AG04449 (cell line): ENCODE results near the gene BMP5.
"Not testable (repeated sequence)": the region's sequence is repeated elsewhere in the genome, so short reads cannot be mapped to it uniquely, and the experiment has no call there.

Experiments used
- CTCF ChIA-PET: fragments of 350-600 bp; formaldehyde crosslinking; extraction: SDS; loops from one replicate; lab custom pipeline; 2021; ENCODE audit warnings: antibody characterized with exemption; lab: Yijun Ruan, JAX
- POLR2A ChIA-PET: fragments of 400-600, 350-600 bp; formaldehyde crosslinking; extraction: SDS; loops from one replicate; lab custom pipeline; 2020; ENCODE audit warnings: antibody characterized with exemption, inconsistent platforms; lab: Yijun Ruan, JAX
- DNase-seq: peaks from one replicate; pipeline ENCODE4 v3.0.0-alpha.2; 2010; ENCODE audit warnings: low read depth, low spot score
- H3K4me3 ChIP-seq: 2 replicates; pipeline ENCODE4 v1.5.1; 2011; ENCODE audit warnings: low read depth, mild to moderate bottlenecking, control low read depth, low read length
- CTCF ChIP-seq: IDR thresholded peaks from one replicate; pipeline ENCODE4 v1.5.1; 2011; ENCODE audit warnings: mild to moderate bottlenecking, moderate library complexity, low read length, control low read depth, inconsistent platforms; ENCODE audit not compliant: insufficient read depth; ENCODE audit errors: missing control alignments

BMP5 gene

DNA sequence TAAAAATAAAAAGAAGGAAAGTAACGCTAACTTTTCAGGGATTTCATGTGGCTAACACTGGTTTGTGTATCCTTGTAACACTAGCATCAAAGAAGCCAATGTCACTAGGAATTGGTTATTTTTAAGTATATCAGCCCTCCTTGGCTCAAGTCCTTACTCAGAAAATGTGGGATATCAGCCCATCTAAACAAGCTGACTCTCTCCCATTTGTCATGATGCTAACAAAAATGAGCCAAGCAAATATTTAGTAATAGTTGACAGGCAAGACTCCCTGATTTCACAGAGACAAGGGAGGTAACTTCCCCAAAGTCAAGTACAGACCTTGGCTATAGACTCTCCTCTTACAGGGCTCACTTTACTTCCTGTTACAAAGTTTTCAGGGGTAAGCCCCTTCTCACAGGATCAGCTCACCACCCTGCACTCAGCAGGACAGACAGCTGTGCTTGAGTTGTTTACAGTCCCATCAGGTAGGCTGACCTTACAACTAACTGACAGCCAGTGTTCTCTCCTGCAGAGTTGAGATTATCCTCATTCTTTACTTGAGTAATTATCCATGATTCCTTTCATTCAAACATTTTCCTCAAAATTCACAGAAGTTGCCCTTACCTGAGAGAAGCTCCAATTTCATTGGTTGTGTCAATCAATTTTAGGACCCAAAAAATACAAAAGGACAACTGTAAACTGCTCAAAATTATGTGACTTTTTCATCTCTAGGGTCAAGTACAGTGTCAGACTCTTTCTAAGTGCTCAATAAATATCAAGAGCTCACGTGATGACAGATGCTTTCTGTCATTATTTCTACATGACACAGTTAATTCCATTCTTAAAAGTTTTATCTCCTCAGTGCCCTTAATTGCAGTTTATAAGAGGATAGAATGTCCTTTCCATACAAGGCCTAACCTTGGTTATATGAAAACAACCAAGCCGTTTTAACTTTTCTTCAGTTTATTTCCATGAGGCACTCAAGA, 38.1 kb upstream of the BMP5 start:
- CTCF ChIA-PET = interaction anchor here (1.6 kb wide), 1 partner anchor 27 kb away, joined by 4 read pairs; no protein-coding TSS in a partner anchor
- POLR2A ChIA-PET = no interaction called here
- no peak overlapping the region for H3K4me3 ChIP-seq
- TF ChIP-seq CTCF = no peak
- DNase-seq = no peak

DNA sequence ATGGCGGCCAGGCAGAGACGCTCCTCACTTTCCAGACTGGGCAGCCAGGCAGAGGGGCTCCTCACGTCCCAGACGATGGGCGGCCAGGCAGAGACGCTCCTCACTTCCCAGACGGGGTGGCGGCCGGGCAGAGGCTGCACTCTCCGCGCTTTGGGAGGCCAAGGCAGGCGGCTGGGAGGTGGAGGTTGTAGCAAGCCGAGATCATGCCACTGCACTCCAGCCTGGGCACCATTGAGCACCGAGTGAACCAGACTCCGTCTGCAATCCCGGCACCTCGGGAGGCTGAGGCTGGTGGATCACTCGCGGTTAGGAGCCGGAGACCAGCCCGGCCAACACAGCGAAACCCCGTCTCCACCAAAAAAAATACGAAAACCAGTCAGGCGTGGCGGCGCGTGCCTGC, 35.1 kb upstream of the BMP5 start:
- DNase-seq, POLR2A ChIA-PET, H3K4me3 ChIP-seq, CTCF ChIA-PET: not testable (repeated sequence)

DNA sequence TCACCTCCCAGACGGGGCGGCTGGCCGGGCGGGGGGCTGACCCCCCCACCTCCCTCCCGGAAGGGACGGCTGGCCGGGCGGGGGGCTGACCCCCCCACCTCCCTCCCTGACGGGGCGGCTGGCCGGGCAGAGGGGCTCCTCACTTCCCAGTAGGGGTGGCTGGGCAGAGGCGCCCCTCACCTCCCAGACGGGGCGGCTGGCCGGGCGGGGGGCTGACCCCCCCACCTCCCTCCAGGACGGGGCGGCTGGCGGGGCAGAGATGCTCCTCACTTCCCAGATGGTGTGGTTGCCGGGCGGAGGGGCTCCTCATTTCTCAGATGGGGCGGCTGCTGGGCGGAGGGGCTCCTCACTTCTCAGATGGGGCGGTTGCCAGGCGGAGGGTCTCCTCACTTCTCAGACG, 34.5 kb upstream of the BMP5 start:
- POLR2A ChIA-PET, H3K4me3 ChIP-seq, DNase-seq, CTCF ChIA-PET: not testable (repeated sequence)

DNA sequence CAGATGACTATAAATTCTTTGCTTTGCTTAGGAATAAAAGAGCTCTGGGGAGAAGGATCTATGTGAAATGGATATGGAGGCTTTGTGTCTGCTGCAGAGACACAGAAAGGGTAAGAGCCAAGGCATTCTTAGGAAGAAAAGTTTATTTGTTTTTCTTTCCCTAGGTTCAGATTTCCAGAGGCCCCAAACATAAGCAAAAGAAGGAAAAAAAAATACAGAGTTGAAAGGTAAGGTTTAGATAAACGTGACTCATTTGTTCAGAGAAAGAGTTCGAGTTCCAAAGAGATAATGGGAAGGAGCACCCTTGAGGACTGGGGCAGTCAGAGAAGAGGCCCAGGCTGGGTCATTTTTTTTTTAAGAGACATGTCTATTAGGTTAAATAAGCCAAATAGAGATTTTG, 27.4 kb upstream of the BMP5 start:
- DNase-seq = no peak
- POLR2A ChIA-PET = no interaction called here
- H3K4me3 ChIP-seq = no peak overlapping the region
- CTCF ChIA-PET = no interaction called here
- no peak for TF ChIP-seq CTCF

DNA sequence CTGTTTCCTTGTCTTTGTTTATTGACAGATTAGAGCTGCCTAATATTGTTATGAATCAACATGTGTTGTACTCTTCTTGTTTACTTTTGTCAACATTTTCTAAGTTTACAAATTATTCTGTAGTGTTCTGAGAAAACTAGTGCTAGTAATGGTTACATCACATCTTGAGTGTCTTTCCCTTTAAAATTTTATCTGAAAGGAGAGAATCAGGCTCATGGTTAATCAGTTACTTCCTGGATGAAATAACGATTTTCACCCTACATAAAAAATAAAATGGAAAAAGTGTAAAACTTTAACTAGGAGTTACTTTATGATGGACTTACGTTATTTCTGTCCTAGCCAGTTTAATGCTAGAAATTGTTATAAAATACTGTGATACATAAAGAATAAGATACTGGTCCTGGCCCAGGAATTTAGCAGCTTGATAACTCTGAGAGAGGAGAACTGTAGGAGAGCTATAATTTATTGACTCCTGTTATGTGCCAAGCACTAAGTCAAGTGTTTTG, 26.4 kb upstream of the BMP5 start:
- no peak for TF ChIP-seq CTCF
- DNase-seq = no peak
- H3K4me3 ChIP-seq = no peak overlapping the region
- POLR2A ChIA-PET = no interaction called here
- CTCF ChIA-PET = interaction anchor here (1.1 kb wide), 1 partner anchor 625 kb away, joined by 3 read pairs; no protein-coding TSS in a partner anchor

GRCh38 chr6:55898342-55898741, 23.0 kb upstream of the BMP5 start:
- no peak for TF ChIP-seq CTCF
- no peak for DNase-seq
- CTCF ChIA-PET = no interaction called here
- POLR2A ChIA-PET = no interaction called here
- no peak overlapping the region for H3K4me3 ChIP-seq

GRCh38 chr6:55897346-55897745, 22.0 kb upstream of the BMP5 start:
- ChIA-PET CTCF (interaction anchor here (2.1 kb wide), 1 partner anchor 11 kb away, joined by 6 read pairs; no protein-coding TSS in a partner anchor), POLR2A (no interaction called here)
- DNase-seq = no peak
- no peak for TF ChIP-seq CTCF
- H3K4me3 ChIP-seq = no peak overlapping the region
